ENCODE data around the gene BICDL2.

Gene BICDL2

GRCh38 chr16:3045758-3046640, 9.3 kb upstream of the BICDL2 start, which contains the start of gene MMP25:
MMP25 (plus strand) TSS chr16:3046561; CDS start chr16:3046918, 357 bp downstream.
- no peak for DNase-seq

- DNase-seq = no peak
Observed at GRCh38 chr16:3044708-3045107, 8.0 kb upstream of the BICDL2 start.

DNA sequence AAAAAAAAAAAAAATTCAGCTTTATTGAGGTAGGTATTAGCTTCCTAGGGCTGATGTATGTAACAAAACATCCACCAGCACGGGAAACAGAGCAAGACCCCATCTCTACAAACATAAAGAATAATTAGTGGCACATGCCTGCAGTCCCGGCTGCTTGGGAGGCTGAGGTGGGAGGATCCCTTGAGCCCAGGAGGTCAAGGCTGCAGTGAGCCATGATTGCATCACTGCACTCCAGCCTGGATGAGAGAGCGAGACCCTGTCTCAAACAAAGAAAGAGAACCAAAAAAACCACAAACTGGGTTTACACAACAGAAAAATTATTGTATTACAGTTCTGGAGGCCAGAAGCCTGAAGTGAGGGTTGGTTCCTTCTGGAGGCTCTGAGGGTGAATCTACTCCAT, 5.6 kb upstream of the BICDL2 start:
- DNase-seq = no peak

- no peak for DNase-seq
Observed at GRCh38 chr16:3038896-3039295, 2.2 kb upstream of the BICDL2 start.

GRCh38 chr16:3038256-3038655, 1.5 kb upstream of the BICDL2 start:
- DNase-seq = no peak

DNA sequence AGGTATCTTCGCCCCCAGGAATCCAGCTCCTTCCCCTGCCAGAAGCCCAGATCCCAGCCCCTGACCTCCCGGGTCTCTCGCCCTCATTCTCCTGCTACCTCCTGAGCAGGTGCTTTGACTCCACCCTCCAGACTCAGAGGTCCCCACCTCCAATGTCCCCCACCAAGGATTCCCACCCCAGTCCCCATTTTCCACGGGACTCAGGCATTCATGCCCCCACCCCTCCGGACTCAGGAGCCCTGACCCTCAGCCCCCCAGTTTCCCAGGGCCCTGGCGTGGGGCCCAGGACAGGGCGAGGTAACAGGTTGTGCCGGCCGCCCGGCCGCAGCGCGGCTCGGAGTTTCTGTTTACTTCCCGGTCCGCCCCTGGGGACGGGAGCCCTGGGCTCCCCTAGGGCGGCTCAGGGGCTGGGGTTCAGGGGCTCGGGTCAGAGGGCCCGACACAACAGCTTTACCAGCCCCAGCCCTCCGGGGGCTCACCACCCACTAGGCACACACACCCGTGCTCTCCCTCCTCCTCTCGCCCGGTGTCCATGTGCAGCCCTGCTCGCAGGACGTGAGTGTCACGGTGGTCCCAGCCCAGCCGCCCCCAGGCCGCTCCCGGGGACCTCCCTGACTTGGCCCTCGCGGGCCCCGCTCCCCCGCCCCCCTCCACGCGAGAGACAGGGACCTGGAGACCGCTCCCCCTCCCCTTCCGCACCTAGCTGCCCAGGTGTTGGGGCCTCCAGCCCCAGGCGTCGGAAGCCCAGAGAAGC, 595 bp downstream of the BICDL2 start:
- no peak for DNase-seq

DNA sequence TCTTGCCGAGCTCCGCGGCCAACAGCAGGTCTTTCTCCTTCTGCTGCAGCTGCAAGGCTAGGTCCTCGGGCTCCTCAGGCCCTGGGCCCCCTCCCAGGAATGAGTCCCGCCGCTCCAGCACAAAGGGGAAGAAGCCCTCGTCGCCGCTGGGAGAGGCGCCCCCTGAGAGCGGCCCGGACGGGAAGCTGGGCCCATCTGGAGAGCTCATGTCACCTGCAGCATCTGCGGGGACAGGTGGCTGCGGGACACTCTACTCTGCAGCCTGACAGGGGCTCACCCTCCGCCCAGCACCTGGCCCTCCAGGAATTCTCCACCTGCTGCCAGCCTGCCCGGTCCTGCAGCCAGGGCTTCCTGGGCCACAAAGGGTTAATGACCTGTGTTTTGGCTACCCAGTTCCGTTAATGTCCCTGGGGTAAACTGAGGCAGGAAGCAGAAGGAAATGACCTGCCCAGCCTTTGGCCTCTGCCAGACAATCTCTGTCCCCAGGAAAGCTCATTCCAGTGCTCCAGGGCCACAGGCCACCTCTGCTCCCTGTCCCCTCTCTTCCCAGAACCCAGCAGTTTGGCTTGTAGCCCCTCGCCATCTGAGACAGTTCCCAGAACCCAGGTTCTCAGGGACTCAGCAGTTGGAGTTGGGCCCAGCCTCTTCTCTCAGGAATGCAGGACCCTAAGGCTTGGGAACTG, 1.3 kb downstream of the BICDL2 start:
- no peak for DNase-seq

DNA sequence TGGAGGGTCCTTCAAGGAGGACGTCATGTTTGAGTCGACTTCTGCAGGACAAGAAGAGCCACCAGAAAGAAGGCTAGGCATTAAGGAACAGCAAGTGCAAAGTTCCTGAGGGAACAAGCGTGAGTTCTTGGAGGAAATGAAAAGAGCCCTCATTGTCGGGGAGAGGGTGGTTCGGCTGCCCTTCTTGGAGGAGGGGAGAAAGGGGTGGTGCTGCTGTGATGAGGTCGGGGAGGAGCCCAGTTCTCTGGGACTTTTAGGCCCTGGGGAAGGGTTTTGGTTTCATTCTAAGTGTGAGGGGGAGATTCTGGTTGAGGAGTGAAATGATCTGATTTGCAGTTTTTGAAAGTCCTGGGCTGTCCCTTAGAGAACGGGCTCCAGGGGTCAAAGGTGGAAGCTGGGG, 4.1 kb downstream of the BICDL2 start:
- no peak for DNase-seq

DNA sequence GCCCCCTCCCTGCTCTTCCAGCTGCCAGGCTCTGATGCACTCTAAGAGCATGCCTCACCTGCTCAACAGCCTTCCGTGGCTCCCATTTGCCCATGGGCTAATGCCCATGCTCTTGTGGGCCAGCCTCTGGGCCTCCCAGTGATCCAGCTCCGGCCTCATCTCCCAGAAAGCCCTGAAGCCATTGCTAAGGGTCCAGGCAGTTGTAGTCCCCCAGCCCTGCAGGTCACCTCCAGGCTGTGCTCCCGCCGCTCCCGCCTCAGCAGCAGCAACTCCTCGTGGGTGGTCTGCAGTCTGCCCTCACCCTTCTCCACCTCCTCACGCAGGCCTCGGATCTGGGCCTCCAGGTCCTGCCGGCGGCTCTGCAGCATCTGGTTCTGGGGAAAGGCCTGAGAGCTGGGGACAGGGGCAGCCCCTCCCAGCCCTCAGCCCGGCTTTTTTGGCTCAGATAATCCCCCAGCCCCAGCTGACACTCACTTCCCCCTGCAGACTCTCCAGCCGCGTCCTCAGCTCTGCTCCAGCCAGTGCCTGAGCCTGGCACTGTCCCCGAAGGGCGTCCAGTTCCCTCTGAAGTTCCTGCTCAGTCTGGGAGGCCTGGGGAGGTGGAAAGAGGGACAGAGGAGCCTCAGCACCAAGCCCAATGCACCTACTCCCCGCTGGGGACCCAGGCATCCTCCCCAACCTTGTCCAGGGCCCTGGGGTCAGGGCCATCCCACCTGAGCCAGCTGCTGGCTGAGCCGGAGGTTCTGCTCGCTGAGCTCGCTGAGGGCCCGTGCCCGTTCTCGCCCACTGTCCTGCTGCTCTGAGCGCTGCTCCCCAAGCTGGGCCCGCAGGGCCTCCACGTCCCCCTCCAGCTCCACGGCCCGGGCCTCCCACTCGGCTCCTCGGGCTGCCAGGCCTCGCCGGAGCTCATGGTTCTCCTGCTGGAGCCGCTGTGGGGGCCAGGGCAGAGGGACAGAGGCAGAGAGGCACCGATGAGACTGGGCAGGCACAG, 6.2 kb downstream of the BICDL2 start:
- DNase-seq = no peak

GRCh38 chr16:3029491-3030221, 7.1 kb downstream of the BICDL2 start:
- DNase-seq = no peak

GRCh38 chr16:3028716-3029319, 7.9 kb downstream of the BICDL2 start:
- no peak for DNase-seq

- peak; percentile 81 for DNase-seq
Observed at GRCh38 chr16:3027983-3028715, 8.6 kb downstream of the BICDL2 start.

DNA sequence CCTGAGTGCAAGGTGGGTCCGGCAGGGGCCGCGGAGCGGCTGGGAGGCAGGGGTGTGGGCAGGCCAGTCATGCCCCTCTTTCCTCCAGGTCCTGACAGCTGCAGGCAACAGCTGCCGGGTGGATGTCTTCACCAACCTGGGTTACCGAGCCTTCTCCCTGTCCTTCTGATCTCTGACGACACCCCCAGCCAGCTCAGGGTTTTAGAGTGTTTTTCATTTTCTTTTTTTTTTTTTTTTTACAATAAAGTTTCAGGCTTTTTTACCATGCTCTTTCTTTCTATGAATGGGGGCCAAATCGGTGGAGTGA, 9.3 kb downstream of the BICDL2 start:
- DNase-seq = no peak

GRCh38 chr16:3026609-3027488, 9.9 kb downstream of the BICDL2 start:
- no peak for DNase-seq

- no peak for DNase-seq
Observed at GRCh38 chr16:3026003-3026378, 10.8 kb downstream of the BICDL2 start.

- no peak for DNase-seq
Observed at GRCh38 chr16:3025032-3026002, 11.4 kb downstream of the BICDL2 start.

- DNase-seq = peak; percentile 98
Observed at GRCh38 chr16:3023669-3024478, 12.9 kb downstream of the BICDL2 start, which contains the start of the genes HCFC1R1 and THOC6. HCFC1R1 (minus strand) TSS chr16:3023942; CDS start chr16:3023941, 1 bp downstream. THOC6 (plus strand) TSS chr16:3024035; CDS start chr16:3024327, 292 bp downstream.

Data from NCI-H1092 (cell line).